HG03060 (cell line): ENCODE measurements around the gene MPND.

Experiments
- ATAC-seq: cut with Tn5 transposase; IDR thresholded peaks from one replicate; pipeline ENCODE4 v1.9.1; 2021; ENCODE audit warnings: low read depth, moderate number of reproducible peaks; ENCODE audit not compliant: unreplicated experiment

MPND gene, protein sequence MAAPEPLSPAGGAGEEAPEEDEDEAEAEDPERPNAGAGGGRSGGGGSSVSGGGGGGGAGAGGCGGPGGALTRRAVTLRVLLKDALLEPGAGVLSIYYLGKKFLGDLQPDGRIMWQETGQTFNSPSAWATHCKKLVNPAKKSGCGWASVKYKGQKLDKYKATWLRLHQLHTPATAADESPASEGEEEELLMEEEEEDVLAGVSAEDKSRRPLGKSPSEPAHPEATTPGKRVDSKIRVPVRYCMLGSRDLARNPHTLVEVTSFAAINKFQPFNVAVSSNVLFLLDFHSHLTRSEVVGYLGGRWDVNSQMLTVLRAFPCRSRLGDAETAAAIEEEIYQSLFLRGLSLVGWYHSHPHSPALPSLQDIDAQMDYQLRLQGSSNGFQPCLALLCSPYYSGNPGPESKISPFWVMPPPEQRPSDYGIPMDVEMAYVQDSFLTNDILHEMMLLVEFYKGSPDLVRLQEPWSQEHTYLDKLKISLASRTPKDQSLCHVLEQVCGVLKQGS

DNA sequence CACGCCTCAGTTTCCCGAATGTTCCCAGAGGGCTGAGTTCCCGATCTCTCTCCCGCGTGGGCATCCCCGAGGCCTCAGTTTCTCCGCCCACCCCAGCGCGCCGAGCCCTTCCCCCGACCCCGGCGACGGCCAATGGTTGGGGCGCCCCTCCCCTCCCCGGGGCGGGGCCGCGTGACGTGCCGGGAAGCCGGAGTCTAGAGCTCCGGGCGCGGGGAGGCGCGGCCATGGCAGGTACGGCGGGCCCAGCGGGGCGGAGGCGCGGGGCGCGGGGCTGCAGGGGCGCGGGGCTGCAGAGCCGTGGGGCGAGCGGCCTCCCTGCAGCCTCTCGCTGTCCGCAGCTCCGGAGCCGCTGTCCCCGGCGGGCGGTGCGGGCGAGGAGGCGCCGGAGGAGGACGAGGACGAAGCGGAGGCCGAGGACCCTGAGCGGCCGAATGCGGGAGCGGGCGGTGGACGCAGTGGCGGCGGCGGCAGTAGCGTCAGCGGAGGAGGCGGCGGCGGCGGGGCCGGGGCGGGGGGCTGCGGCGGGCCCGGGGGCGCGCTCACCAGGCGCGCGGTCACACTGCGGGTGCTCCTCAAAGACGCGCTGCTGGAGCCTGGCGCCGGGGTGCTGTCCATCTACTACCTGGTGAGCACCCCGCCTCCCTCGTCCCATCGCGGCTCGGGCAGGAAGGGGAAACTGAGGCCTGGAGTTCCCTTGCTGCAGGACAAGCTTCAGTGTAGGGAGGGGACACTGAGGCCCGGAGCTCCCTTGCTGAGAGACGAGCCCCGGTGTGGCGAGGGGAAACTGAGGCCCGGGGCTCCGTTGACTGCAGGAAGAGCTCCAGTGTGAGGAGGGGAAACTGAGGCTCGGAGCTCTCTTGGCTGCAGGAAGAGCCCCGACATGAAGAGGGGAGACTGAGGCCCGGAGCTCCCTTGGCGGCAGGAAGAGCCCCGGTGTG is at the start of gene MPND:
Gene MPND (plus strand): TSS at position 193 of the 938 bp plus-strand sequence. CDS start 32 bp downstream, at position 225.
- no peak for ATAC-seq

DNA sequence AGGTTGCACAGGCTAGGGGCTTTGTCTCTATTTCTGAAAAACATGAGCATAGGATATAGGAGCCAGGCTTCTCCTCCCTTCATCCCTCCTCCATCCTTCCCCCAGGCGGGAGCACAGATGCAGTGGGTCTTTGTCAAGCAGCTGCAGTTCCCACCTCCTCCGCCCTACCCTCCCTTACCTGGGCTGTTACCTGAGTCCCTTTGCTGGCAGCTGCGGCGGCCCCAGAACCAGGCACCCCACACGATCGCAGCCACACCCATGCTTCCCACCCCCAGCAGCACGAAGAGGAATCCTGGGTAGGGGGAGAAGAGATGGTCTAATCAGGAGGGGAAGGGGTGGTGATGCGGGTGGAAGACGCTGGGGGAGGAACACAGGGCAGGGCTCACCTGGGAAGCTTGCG is 49.0 kb upstream of the MPND start:
- no peak for ATAC-seq

DNA sequence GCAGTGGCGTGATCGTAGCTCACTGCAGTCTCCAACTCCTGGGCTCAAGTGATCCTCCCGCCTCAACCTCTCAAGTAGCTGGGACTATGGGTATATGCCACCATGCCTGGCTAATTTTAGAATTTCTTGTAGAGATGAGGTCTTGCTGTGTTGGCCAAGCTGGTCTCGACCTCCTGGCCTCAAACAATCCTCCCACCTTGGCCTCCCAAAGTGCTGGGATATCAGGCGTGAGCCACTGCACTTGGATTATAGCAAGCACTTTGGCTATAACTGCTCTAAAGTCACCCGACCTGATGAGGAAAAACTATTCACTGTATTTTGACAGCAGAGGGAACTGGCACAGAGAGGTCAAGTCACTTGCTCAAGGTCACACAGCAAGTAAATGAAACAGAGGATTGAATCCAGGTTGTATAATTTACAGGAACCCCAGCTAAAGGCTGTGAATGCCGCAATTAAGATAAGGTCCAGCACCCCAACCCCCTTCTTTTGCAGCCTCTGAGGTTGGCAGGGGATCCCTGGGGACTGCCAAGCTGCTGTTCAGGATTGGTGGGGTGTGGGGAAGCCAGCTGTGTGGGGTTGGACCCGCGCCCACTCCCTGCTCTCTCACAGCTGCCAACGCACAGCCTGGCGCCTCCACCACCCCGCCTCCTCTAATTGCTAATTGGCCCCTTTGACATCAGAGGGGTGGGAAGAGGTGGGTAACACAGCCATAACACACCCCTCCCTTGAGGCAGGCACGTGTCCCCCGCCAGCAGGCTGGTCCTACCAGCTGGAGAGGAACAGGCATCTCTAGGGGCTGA is 47.2 kb upstream of the MPND start:
- ATAC-seq, result no peak

DNA sequence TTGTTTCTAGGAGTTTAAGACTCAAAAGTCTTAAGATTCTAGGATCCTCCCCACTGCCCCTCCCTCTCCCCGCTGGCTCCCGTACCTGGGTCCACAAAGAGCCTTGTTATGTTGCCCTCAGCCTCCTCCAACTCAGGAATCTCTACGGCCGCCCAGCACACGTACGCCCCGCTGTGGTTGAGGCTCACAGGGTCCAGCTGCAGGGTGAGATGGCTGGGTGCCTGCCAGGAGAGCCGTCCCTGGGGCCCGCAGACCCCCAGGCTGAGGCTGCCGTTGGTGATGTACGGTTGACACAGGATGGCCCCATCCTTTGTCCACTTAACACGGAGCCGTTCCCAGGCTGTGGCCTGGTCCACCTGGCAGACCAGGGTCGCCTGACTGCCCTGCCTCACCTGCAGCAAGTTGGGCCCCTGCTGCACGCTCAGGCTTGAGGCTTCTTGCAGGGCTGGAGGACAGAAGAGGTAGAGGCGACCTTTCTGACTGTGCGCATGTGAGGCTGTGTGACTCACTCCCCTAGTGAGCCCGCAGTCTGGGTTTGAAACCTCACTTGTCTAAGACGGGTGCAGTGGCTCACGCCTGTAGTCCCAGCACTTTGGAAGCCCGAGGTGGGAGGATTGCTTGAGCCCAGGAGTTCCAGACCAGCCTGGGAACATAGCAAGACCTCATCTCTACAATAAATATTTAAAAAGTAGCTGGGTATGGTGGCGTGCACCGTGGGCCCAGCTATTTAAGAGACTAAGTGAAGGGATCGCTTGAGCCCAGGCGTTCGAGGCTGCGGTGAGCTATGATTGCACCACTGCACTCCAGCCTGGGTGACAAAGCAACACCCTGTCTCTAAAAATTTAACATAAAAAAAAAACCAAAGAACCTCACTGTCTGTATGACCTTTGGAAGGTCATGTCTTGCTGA is 45.2 kb upstream of the MPND start:
- no peak for ATAC-seq

DNA sequence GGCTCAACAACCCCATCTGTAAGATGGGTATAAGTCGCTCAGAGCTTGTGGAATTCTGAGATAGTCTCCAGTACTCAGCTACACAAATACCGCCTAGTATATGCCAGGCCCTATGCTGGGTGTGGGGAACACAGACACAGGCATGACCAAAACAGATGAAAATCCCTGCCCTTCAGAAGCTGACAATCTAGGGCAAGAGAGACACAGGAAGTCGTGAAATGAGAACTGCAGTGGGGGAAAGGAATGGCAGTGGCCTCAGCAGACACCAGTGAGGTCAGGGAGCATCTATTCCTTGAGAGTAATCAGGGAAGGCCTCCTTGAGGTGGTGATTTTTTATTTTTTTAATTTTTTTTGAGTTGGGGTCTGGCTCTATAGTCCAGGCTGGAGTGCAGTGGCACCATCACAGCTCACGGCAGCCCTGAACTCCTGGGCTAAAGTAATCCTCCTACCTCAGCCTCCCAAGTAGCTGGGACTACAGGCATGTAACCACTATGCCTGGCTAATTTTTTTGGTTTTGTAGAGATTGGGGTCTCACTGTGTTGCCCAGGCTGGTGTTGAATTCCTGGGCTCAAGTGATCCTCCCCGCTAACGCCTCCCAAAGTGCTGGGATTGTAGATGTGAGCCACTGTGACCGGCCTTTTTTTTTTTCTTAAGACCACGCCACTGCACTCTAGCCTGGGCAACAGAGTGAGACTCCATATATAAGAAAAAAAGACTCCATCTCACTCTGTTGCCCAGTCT is 44.4 kb upstream of the MPND start:
- ATAC-seq, result no peak

DNA sequence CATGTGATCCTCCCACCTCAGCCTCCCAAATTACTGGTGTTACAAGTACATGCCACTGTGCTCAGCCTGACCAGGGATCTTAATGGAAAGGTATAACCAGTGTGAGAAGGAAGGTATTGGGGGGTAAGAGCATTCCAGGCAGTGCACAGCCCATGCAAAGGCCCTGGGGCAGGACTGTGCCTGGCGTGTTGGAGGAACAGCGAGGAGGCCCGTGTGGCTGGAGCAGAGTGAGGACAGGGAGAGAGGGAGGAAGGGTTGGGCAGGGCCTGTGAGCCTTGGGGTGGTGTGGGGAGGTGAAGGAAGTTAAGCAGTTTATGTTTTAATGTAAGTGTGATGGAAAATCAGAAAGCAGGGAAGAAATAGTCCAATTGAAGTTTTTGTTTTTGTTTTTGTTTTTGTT is 42.8 kb upstream of the MPND start:
- no peak for ATAC-seq

DNA sequence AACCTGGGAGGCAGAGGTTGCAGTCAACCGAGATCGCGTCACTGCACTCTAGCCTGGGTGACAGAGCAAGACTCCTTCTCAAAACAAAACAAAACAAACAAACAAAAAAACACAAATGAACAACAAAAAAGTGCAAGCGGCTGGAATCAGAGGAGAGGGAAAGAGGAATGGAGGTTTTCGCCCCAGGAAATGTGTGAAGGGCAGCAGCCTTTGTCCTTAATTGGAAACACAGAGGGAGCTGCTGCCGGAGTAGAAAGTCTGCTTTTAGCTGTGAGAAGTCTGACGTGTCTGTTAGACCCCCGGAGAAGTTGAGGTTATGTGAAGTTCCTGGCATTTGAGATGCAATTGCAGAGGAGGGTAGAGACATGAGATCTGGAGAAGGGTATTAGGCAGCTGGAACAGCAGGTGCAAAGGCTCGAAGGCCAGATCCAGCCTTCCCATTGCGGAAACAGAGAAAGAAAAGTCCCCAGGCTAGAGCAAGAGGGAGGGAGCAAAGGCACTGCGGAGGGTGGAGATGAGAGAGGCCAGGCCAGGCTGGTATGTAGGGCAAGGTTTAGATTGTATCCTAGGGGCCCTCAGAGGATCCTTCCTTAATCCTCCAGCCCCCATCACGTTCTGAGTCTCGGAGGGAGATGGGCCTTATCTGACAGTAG is 41.6 kb upstream of the MPND start:
- no peak for ATAC-seq

DNA sequence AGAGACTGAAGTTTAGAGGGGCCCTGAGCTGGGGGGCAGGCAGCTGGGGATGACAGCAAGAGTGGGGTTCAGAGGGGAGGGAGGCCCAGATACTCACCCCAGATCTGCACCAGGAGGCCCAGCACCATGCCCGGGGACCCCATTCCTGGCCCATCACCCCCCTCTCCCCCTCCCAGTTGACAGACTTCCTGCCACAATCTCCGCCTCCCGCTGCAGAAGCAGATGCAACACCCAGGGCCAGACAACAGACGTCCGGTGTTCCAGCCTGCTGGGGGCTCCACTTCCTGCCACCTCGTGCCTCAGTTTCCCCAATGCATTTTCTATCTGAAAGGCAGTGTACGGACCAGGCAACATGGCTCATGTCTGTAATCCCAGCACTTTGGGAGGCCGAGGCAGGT is 41.1 kb upstream of the MPND start, which contains the start of gene TMIGD2:
Gene TMIGD2 (minus strand): TSS at position 147 of the 398 bp plus-strand sequence. CDS start 4 bp downstream, at position 143.
- no peak for ATAC-seq

DNA sequence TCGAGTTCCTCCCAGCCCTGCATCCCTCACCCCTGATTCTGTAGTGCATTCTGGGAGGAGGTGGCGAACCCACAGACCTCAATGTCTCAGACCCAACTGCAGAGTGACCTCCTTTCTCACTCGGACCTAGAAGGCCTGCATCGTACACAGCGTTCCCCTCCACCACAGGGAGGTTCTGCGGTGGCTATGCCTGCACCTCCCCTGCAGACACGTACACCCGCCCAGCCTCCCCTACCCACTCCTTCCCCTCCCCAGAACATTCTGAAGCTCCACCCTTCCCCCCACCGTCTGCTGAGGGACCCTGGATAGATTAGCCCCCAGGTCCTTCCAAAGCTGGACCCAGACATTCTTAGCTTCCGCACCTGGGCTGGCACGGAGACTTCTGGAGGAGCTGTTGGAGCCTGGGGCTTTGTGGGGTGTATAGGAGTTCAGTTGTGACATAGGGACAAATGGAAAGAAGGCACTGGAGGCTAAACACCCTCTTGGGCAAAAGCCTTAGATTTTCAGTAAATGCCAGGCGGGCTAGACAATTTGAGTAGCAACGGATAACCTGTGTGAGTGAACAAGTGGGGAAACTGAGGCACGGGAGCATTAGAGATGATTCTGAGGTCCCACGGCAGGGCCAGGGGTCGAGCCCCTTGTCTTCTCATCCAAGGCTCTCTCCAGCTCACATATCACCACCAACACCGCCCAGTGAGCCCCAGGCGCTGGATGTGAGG is 39.4 kb upstream of the MPND start:
- ATAC-seq, result no peak

DNA sequence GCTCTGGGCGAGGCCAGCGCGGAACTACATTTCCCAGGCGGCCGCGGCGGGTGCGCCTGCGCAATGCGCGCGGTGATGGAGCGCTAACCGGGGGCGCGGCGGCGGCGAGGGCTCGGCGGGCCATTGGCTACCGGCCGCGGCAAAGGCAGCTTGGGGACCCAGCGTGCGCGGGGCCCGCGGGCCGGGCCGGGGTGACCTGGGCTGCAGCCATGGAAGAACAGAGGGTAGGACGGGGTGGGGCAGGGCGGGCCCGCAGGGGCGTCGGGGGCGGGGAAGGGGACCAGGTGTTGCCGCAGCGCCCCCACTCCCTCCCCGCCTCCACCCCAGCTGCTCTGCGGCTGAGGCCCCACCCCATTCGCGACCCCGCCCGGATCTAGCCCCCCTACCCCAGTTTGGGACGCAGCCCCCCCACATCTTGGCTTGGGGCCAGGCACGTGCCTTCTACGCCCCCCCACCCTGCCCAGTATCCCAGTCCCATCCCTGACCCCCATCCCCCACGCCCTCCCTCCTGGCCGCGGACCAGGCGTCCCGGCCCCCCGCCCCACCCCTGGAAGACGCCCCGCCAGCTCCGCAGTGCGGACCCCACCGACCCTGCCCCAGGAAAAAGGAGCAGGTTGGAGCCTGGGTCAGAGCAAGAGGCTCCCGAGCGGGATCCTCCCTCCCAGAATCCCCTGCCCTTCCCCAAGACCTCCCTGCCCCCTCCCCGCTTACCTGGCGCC is 38.7 kb upstream of the MPND start, which contains the start of gene FSD1:
Gene FSD1 (plus strand): TSS at position 61 of the 719 bp plus-strand sequence. CDS start 149 bp downstream, at position 210.
- ATAC-seq, result no peak

DNA sequence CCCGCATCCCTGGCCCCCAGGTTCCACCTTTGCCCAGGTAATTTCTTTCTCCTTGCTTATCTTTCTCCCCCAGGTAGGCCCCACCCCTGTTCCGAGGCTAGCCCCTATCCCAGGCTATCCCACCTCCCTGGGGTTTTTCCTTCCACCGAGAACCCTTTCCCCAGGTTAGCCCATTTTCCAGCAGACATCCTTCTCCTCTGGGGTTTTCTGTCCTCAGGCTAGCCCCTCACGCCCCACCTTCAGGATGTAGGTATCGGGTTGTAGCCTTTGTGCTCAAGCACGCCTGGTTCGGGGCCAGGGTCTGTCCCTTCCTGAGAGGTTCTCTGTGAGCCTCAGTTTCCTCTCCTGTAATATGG is 38.1 kb upstream of the MPND start:
- no peak for ATAC-seq

DNA sequence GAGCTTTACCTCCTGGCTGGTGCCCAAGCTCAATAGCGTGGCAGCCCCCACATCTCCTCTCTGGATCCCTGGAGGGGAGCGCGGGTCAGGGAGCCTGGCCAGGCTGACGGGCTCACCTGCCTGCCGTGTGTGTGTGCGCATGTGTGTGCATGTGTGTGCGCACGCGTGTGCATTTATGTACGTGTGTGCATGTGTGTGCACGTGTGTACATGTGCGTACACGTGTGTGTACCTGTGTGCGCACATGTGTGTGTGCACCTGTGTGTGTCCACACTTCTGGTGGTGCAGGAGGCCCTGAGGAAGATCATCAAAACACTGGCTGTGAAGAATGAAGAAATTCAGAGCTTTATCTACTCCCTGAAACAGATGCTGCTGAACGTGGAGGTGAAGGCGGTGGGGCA is 37.7 kb upstream of the MPND start:
- no peak for ATAC-seq

DNA sequence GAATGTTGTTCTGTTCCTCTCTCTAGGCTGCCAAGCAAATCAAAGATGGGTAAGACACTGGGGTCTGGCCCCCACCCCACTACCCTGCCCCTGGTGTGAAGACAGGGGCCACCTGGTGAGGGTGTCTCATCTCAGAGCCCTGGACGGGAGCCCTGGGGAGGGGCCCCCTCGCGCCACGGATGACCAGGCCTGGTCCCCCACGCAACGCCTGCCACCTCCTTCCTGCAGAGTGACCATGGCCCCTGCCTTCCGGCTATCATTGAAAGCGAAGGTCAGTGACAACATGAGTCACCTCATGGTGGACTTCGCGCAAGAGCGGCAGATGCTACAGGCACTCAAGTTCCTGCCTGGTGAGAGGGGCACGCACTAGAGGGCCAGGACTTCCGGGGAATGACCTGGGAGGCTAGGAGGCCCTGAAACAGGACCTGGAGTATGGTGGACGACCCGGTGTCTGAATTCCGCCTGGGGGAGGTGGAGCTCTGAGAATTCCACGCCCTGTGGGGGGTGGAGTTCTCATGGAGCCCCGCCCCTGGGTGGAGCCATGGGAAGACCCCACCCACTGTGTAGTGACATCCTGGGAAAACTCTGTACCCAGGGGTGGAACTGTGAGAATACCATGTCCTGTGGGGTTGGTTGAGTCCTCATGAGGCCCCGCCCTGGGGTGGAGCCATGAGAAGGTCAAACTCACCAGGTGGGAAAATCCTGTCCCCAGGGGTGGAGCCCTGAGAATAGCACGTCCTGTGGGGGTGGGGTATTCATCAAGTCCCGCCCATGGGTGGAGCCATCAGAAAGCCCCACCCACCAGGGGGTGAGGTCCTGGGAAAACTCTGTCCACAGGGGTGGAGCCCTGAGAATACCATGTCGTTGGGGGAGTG is 32.9 kb upstream of the MPND start:
- no peak for ATAC-seq

DNA sequence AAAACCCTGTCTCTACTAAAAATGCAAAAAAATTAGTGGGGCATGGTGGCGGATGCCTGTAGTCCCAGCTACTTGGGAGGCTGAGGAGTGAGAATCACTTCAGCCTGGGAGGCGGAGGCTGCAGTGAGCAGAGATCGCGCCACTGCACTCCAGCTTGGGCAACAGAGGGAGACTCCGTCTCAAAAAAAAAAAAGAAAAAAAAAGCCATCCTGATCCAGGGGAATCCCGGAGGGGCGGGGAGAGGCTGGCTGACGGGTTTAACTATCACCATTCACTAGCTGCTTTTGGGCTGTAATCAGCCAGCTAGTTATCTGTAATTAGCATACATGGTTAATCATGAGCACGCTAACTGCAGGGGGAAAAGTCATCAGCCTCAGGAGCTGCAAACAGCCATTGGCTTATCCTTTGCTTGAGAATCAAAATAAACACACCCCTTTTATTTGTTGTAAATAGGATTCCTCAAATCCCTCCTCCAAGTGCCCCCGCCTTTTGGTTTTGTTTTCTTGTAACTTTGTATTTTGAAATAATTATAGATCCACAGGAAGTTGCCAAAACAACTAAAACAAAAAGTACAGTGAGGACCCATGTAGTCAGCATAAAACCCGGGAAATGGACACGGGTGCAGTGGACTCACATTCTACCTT is 29.4 kb upstream of the MPND start:
- no peak for ATAC-seq

DNA sequence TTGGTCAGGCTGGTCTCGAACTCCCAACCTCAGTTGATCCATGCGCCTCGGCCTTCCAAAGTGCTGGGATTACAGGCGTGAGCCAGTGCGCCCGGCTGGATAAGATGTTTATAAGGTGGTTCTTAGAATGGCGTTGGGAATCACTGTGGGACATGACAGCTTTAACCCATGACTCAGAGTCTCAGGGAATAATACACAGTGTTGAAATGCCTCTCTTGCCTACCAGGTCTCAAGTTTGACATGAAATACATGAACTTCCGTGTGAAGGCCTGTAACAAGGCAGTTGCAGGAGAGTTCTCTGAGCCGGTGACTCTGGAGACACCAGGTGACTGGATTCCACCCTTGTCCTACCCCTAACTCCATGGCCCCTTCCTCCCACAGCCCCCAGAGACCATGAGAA is 26.4 kb upstream of the MPND start:
- no peak for ATAC-seq
